ENCODE measurements around the gene HNF4A. TPM values are rescaled to one million over a fixed set of nuclear protein-coding genes. Genes with fewer than 3 reads are reported as not detected.

The HNF4A gene
- total RNA-seq, 2 donors from 2014 or later: not detected

DNA sequence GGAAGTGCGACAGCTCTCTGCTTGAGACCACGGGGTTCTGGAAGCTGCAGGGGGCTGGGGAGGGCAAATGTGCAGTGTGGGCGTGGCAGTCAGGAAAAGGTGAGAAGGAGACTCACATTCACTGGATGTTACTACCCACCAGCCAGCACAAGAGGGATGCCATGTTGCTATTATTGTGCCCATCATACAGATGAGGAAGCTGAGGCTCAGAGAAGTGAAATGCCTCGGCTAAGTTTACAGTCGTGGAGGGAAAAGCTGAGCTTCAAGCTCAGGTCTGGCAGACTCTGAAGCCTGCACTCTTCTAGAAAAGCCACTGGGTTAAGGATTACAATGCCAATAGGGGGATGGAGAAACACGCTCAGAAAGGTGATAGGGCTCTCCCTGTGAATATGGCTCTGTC is 34.4 kb downstream of the HNF4A start:
- ATAC-seq (replicated peaks in 1 of 2): no peak
- H3K9me3 Mint-ChIP-seq: no peaks in the 10 kb centered on the region
- no peaks in the 10 kb centered on the region for H3K36me3 Mint-ChIP-seq (ENCODE audit: insufficient read depth in 2 of 2)
- H3K27ac Mint-ChIP-seq: no peak overlapping the region
- H3K4me3 Mint-ChIP-seq: no peak overlapping the region
- no peak for DNase-seq
- peaks cover 11% of the 10 kb centered on the region for H3K4me1 Mint-ChIP-seq (ENCODE audit: low read depth)
- peaks cover 11% of the 10 kb centered on the region for H3K27me3 Mint-ChIP-seq (ENCODE audit: low read depth)

DNA sequence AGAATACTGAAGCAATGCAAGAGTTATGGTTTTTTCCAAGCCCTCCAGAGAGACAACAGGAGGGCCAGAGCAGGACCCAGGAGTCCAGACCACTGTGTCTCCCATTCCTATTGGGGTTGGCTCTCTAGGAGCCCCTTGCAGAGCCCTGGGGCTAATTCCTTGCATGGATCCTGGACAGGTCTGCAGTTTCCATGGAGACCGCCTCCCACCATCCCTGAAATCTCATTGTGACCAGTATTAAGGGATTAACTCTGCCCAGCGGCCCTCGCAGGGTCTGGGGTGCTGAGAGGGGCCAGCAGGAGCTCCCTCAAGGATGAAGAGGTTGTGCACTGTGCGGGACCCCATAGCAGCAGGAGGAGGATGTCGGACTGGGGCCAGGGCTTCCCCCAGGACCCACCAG is 34.8 kb downstream of the HNF4A start:
- Mint-ChIP-seq H3K27me3 (ENCODE audit: low read depth) (peaks cover 11% of the 10 kb centered on the region), H3K36me3 (ENCODE audit: insufficient read depth in 2 of 2) (no peaks in the 10 kb centered on the region), H3K4me3 (no peak overlapping the region), H3K9me3 (no peaks in the 10 kb centered on the region), H3K4me1 (ENCODE audit: low read depth) (peaks cover 11% of the 10 kb centered on the region), H3K27ac (no peak overlapping the region)
- DNase-seq (no peak), ATAC-seq (replicated peaks in 1 of 2) (no peak)

DNA sequence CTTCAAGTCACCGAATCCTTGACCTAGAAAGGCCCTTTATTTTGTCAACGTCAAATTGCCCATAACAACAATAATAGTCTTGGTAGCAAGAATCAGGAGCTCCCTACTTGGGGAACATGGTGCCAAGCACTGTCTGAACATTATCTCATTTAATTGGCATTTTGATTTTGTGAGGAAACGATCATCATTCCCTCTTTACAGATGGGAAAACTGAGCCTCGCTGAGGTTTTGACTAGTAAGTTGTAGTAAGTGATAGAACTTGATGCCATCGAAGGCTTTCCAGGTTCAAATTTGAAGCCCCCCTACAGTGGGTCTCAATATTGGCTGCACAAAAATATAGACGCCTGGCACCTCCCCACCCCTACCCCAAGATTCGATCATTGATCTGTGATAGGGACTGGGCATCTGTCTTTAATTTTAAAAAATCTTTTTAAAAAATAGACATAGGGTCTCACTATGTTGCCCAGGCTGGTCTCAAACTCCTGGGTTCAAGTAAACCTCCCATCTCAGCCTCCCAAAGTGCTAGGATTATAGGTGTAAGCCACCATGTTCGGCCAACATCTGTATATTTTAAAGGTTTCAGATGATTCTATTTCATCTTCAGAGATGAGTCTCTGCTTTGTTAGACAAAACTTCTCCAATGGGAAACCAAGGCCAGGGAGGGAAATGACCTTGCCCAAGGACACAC is 36.7 kb downstream of the HNF4A start:
- DNase-seq (no peak), ATAC-seq (replicated peaks in 1 of 2) (no peak)
- H3K27me3 Mint-ChIP-seq (ENCODE audit: low read depth): peaks cover 11% of the 10 kb centered on the region
- no peaks in the 10 kb centered on the region for H3K9me3 Mint-ChIP-seq
- H3K4me3 Mint-ChIP-seq: no peak overlapping the region
- no peak overlapping the region for H3K27ac Mint-ChIP-seq
- no peaks in the 10 kb centered on the region for H3K36me3 Mint-ChIP-seq (ENCODE audit: insufficient read depth in 2 of 2)
- peaks cover 11% of the 10 kb centered on the region for H3K4me1 Mint-ChIP-seq (ENCODE audit: low read depth)

DNA sequence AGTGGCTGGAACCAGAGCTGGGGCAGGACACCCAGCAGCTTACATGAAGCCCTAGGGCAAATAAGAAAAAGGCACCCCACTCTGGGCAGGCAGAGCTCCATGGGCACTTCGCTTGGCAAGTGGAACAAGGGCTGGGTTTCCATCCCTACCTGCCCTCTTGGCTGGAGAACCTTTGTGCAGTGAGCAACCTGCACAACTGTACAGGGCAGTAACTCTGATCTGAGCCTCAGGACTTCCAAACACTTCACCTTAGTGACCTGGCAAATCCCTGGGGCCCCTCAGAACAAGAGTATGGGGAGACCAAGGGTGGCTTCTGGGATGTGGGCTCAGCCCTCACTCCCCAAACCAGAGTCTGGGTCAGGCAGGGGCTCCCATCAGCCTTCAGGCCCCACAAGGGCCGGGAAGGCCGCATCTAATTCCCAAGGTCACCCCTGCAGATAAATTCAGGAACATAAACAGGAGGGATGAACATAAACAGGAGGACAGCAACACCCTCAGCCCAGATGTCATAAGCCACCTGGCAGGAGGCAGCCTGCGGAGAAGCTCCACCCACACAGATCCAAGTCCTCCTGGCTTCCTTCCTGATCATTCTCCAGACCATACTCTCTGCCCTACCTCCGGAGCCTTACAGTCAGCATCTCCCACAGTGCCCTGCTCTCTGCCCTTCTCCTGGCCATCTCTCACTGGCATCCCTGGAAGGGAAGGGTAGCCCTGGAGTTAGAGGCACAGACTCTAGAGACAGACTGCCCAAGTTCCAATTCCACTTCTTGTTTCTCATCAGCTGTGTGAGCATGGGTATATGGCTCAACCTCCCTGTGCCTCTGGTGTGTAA is 37.5 kb downstream of the HNF4A start:
- peaks cover 11% of the 10 kb centered on the region for H3K27me3 Mint-ChIP-seq (ENCODE audit: low read depth)
- ATAC-seq (replicated peaks in 1 of 2) (no peak), DNase-seq (no peak)
- no peak overlapping the region for H3K27ac Mint-ChIP-seq
- peaks cover 11% of the 10 kb centered on the region for H3K4me1 Mint-ChIP-seq (ENCODE audit: low read depth)
- H3K9me3 Mint-ChIP-seq: no peaks in the 10 kb centered on the region
- H3K36me3 Mint-ChIP-seq (ENCODE audit: insufficient read depth in 2 of 2): no peaks in the 10 kb centered on the region
- no peak overlapping the region for H3K4me3 Mint-ChIP-seq

DNA sequence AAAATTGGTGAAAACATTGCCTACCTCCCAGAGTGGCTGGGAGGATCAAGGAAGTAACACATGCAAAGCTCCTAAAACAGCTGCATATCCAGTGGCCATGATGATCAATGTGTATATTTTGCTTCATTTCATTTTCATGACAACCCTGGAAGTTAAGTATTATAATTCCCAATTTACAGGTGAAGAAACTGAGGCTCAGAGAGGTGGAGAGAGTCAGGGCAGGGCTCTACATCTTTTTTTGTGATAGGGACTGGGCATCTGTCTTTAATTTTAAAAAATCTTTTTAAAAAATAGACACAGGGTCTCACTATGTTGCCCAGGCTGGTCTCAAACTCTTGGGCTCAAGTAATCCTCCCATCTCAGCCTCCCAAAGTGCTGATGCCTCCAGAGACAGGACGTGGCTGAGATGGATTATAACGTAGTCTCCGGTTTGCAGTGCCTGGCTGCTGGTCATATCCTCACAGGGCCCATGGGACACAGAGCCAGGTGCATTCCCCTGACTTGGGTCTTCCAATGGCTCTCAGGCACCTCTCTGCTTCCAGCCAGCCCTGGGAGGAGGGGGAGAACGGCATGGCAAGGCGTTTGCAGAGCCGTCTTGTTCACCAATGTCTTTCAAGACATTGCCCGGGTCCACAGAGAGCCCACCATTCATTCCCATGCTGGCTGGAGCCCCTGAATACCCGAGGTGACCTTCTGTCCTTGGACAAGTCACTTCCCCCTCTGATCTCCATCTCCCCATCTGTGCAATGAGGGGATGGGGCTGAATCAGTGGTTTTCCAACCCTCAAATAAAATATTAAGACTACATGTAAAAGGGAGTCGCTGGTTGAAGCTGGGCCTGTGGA is 38.3 kb downstream of the HNF4A start:
- Mint-ChIP-seq H3K4me3 (no peak overlapping the region), H3K36me3 (ENCODE audit: insufficient read depth in 2 of 2) (no peaks in the 10 kb centered on the region), H3K4me1 (ENCODE audit: low read depth) (peaks cover 4% of the 10 kb centered on the region), H3K9me3 (no peaks in the 10 kb centered on the region), H3K27ac (no peak overlapping the region), H3K27me3 (ENCODE audit: low read depth) (peaks cover 10% of the 10 kb centered on the region)
- ATAC-seq (replicated peaks in 1 of 2) (no peak), DNase-seq (no peak)

DNA sequence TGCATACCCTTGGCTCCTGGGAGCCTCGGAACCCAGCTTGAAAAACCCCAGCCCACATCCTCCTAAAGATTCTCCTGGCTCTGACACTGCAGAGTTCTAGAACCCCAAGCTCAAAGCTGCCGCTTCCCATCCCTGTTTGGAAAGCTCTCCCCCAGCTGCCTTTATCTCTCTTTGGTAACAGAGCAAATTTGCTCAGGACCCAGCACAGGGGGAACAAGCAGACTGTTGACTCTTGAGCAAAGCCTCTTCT is 38.9 kb downstream of the HNF4A start:
- no peaks in the 10 kb centered on the region for H3K9me3 Mint-ChIP-seq
- no peak overlapping the region for H3K4me3 Mint-ChIP-seq
- no peak overlapping the region for H3K27ac Mint-ChIP-seq
- no peaks in the 10 kb centered on the region for H3K4me1 Mint-ChIP-seq (ENCODE audit: low read depth)
- no peak for DNase-seq
- ATAC-seq (replicated peaks in 1 of 2): no peak
- peaks cover 6% of the 10 kb centered on the region for H3K27me3 Mint-ChIP-seq (ENCODE audit: low read depth)
- H3K36me3 Mint-ChIP-seq (ENCODE audit: insufficient read depth in 2 of 2): no peaks in the 10 kb centered on the region

DNA sequence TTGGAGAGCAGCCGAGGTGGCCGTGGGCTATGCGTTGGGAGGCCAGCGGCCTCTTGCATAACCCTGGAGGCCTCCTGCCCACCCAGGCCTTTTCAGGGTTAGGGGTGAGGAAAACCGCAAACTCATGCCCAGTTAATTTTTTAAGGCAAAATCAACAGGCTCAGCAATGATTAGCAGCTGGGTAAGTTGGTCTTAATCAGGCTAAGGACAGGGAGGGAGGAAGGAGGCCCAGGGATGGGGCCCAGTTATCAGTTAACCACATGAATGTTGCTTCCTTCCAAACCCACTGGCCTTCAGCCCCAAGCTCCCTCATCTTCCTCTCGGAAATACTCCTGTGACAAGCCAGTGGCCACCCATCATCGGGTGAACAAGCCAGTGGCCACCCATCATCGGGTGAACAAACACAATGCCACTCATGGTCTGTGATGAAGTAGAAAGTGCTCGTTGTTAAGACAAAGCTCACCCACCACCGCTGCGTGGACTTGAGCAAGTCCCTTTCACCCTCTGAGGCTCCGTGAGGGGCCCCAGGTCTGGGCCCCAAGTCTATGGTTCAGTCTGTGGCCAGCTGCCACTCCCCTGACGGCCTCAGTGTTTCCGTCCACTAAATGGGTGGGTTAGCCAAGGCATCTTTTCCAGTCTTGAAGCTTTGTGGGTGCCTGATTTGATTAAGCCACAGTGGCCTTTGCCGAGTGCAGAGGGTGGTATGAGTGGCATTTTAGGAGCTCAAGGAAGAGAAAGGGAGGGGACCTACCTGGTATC is 39.4 kb downstream of the HNF4A start:
- Mint-ChIP-seq H3K36me3 (ENCODE audit: insufficient read depth in 2 of 2) (no peaks in the 10 kb centered on the region), H3K4me1 (ENCODE audit: low read depth) (no peaks in the 10 kb centered on the region), H3K27ac (no peak overlapping the region), H3K27me3 (ENCODE audit: low read depth) (peaks cover 7% of the 10 kb centered on the region), H3K9me3 (no peaks in the 10 kb centered on the region), H3K4me3 (no peak overlapping the region)
- no peak for ATAC-seq (replicated peaks in 1 of 2)
- no peak for DNase-seq

DNA sequence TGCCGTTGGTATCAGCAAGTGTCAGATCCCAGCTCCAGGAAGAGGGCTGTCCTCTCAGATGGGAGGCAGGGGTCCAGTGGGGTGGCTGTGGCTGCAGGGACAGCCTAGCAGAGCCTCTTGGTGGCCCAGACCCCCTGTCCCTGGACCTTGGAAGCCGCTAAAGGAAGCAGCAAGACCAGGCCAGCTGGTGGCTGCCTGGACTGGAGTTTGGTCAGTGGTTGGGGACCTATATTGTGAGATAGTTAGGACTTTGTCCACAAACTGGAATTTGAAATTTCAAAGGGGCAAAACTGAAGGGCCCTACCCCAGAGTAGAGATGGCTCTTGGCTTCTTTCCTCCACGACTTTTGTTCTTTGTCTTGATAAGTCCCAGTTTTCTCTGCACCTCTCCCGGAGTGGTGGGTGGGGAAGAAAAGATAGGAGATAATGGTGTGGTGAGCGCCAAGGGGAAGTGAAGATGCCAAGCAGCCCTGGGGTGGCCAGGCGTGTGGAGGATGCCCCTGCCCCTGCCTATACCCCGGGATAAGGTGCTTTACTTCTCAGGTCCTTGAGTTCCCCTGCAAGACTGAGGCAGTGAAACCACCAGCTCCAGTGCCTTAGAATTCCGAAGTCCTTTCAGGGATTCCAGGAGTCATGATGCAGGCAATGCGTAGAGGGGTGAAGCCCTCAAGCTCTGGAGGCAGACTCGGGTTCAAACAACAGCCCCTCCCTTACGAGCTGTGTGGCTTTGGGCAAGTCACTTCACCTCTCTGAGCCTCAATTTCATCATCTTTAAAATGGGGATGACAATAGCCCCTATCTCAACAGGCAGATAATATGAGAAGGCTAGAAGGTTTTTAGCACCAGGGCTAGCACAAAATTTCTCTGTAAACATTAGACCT is 40.2 kb downstream of the HNF4A start:
- no peak for ATAC-seq (replicated peaks in 1 of 2)
- no peak overlapping the region for H3K4me3 Mint-ChIP-seq
- DNase-seq: no peak

DNA sequence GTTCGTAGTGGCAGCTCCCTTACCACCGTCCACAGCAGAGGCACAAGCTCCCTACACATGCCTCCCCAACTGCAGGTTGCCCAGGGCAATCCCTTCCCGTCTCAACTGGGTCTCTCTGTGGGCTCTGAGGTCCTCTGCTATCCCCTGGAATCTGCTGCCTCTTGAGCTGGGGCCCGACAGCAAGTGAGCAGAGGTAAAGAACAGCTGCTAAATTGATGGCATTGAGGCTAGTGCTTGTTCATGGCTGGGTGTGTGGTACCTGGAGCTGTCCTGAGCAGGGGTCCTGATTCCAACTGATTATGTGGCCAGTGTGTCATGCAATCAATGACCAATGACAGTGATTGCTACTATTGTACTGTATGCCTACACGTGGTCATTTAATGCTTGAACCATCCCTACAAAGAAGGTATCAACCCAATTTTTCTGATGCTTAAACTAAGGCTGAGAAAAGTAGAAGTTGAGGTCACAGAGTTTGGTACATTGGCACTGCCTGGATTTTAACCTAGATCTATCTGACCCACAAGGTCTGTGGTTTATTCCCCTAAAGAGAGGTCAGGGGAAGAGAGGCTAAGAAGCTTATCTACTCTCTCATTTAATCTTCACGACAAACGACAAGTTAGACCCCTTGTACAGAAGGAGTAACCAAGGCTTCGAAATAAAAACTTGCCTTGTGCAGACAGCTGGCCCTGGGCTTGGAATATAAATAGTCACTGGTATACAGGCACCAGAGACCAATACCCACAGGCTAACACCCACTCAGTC is 41.1 kb downstream of the HNF4A start:
- no peaks in the 10 kb centered on the region for H3K9me3 Mint-ChIP-seq
- peaks cover 7% of the 10 kb centered on the region for H3K27me3 Mint-ChIP-seq (ENCODE audit: low read depth)
- no peaks in the 10 kb centered on the region for H3K36me3 Mint-ChIP-seq (ENCODE audit: insufficient read depth in 2 of 2)
- DNase-seq (no peak), ATAC-seq (replicated peaks in 1 of 2) (no peak)
- no peak overlapping the region for H3K27ac Mint-ChIP-seq
- H3K4me1 Mint-ChIP-seq (ENCODE audit: low read depth): no peaks in the 10 kb centered on the region
- no peak overlapping the region for H3K4me3 Mint-ChIP-seq

More for the DNA sequence above, 40.2 kb downstream of the HNF4A start:
- Mint-ChIP-seq H3K36me3 (ENCODE audit: insufficient read depth in 2 of 2) (no peaks in the 10 kb centered on the region), H3K4me1 (ENCODE audit: low read depth) (no peaks in the 10 kb centered on the region), H3K27ac (no peak overlapping the region), H3K27me3 (ENCODE audit: low read depth) (peaks cover 7% of the 10 kb centered on the region), H3K9me3 (no peaks in the 10 kb centered on the region)

DNA sequence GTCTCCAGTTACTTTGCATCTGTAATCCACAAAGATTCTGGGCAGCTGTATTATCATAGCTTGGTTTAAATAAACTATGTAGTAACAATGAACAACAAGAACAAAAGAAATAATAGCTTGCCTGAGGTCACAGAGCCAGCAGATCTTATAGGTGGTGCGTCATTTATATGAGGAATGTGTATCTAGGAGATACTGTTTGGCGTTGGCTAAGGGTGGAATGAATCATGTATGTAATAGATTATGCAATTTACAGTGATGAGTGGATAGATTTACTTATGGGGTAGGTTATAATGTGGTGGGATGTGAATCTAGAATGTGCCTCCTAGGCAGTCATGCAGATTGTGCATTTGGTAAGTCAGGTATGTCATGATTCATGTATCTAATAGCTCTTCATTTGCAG is 42.8 kb downstream of the HNF4A start:
- Mint-ChIP-seq H3K4me1 (ENCODE audit: low read depth) (no peaks in the 10 kb centered on the region), H3K4me3 (no peak overlapping the region), H3K9me3 (no peaks in the 10 kb centered on the region), H3K27ac (no peak overlapping the region), H3K27me3 (ENCODE audit: low read depth) (peaks cover 7% of the 10 kb centered on the region), H3K36me3 (ENCODE audit: insufficient read depth in 2 of 2) (no peaks in the 10 kb centered on the region)
- ATAC-seq (replicated peaks in 1 of 2): no peak
- DNase-seq: no peak

DNA sequence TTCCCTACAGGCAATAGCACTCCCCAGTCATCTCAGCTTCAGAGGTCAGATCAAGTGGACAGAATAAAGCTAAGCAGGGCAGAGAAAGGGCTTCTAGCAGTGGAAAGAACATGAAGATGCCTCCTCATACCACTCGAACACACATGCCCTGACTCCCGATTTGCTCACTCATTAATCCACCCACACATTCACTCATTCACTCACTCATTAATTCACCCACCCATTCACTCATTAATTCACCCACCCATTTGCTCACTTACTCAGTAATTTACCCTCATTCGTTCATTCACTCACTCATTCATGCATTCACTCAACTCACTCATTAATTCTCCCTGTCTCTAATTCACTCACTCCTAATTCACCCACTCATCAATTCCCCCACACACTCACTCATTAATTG is 43.9 kb downstream of the HNF4A start:
- H3K4me3 Mint-ChIP-seq: no peak overlapping the region

DNA sequence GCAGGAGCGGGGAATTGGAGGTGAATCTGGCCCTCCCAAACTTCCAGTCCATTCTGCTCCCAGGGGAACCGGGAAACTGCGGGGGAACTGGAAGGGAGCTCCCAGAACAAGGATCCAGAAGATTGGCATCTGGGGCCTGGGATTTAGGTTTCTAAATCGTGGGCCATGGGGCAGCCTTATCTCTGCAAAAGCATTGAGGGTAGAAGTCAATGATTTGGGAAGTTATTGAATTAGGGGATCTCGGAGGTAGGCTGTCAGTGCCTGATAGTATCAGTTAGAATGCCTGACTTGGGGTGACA is 45.1 kb downstream of the HNF4A start:
- DNase-seq: no peak
- H3K27ac Mint-ChIP-seq: no peak overlapping the region
- H3K4me1 Mint-ChIP-seq (ENCODE audit: low read depth): no peaks in the 10 kb centered on the region
- H3K36me3 Mint-ChIP-seq (ENCODE audit: insufficient read depth in 2 of 2): no peaks in the 10 kb centered on the region
- H3K9me3 Mint-ChIP-seq: peaks cover 3 to 6% of the 10 kb centered on the region in 2 donors
- peaks cover 7% of the 10 kb centered on the region for H3K27me3 Mint-ChIP-seq (ENCODE audit: low read depth)
- ATAC-seq (replicated peaks in 1 of 2): no peak
- H3K4me3 Mint-ChIP-seq: no peak overlapping the region

More for the DNA sequence above, 43.9 kb downstream of the HNF4A start:
- DNase-seq: no peak
- no peaks in the 10 kb centered on the region for H3K4me1 Mint-ChIP-seq (ENCODE audit: low read depth)
- no peak overlapping the region for H3K27ac Mint-ChIP-seq
- H3K27me3 Mint-ChIP-seq (ENCODE audit: low read depth): peaks cover 7% of the 10 kb centered on the region
- ATAC-seq (replicated peaks in 1 of 2): no peak
- peaks cover under 1 to 2% of the 10 kb centered on the region in 2 donors for H3K9me3 Mint-ChIP-seq
- no peaks in the 10 kb centered on the region for H3K36me3 Mint-ChIP-seq (ENCODE audit: insufficient read depth in 2 of 2)

All from activated T-cell treated with anti-CD3 and anti-CD28 coated beads, Interleukin-2, amount 50 U/mL, for 72 hours (primary cell).